T1000 (cell line): ENCODE results near the gene GREB1L.
"Not testable (repeated sequence)": the region's sequence is repeated elsewhere in the genome, so short reads cannot be mapped to it uniquely, and the experiment has no call there.

Experiments
- DNase-seq: peaks from one replicate; lab custom pipeline; 2025; ENCODE audit warnings: mixed read lengths; lab: John Stamatoyannopoulos, UW

The GREB1L gene

DNA sequence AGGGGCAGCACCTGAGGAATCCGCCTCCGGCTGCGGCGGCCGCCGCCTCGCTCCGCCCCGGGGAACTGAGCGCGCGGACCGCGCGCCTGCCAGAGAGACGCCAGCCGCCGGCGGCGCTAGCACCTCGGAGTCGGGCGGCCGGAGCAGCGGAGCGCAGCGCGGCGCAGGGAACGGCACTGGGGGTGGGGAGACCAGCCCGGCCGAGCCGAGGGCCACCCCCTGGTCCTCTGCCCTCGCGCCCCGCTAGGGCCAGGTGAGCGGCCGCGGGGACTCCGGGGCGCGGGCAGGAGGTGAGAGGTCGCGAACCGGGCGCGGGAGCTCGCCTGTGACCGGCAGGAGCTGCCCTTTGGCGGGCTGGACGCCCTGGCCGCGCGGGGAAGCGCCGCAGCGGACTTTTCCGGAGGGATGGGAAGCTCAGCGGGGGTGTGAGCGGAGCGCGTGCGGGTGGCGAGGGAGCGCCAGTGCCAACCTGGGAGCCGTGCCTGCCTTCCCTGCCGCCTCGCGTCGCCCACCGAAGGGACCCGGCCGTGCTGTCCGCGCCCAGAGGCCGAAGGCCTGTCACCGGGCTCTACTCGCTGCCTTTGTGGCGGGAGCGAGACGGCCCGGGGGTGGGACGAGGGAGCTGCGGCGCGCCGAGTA lies at the start of gene GREB1L:
GREB1L (plus strand) TSS at position 92 of the 639 bp plus-strand sequence. CDS start 141,287 bp downstream, outside the sequence.
- DNase-seq, result peak; percentile 47

DNA sequence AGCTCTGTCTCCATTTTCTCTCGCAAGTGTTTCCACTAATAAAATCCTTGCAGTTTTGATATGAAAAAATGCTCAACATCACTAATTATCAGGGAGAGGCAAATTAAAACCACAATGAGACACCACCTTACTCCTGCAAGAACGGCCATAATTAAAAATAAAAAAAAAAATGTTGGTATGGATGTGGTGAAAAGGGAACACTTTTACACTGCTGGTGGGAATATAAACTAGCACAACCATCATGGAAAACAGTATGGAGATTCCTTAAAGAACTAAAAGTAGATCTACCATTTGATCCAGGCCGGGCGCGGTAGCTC lies 49.8 kb upstream of the GREB1L start:
- DNase-seq, result no peak

DNA sequence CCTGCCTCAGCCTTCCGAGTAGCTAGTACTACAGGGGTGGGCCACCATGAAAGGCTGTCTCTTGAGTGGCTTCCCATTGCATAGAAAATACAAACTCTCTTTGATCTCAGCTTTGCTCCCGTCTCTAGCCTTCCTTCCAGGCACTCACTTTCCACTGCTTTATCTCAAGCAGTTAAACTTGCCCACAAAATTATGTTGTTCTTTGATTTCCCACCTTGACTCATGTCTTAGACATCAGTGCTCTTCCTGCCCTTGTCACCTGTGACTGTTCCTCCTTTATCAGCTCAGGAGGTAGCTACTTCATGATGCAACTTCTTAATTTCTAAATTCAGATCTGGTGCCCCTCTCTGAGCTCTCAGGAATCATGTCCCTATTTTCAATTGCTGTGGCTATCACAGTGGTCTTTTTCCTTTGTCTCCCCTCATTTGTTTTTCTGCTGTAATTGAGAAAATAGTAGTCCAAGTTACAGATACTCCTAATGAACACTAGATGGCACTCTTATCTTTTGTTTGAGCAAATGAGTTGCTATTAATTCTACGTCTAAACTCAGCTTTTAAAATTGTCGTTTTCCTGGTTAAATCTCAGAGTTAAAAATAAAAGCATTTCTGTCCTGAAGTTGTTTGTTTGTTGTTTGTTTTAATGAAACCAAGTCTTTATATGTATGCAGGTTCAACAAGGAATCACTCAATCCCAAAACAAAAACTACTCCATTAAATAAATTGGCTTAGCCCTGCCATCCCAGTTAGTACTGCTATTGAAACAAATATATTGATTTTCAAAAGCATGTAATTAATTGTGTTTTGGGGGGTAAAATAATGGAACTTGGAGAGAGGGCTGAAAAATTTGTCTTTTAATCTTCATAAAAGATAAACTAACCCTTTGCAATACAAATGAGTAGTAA lies 46.9 kb upstream of the GREB1L start:
- DNase-seq, result no peak

DNA sequence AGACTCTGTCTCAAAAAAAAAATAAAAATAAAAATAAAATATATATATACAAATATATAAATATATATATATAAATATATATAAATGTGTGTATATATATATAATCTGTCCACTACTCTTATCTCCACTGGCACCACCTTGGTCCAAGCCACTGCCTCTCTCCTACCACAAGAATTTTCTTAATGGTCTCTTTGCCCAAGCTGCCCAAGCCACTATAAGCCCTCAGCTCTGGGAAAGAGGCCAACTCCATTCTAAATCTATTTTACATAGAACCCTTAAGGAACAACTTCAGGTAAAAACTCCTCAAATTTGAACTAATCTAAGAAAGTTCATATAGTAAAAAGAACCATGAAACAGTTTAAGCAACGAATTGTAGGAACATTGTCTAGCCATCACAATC lies 45.6 kb upstream of the GREB1L start:
- DNase-seq, result no peak

DNA sequence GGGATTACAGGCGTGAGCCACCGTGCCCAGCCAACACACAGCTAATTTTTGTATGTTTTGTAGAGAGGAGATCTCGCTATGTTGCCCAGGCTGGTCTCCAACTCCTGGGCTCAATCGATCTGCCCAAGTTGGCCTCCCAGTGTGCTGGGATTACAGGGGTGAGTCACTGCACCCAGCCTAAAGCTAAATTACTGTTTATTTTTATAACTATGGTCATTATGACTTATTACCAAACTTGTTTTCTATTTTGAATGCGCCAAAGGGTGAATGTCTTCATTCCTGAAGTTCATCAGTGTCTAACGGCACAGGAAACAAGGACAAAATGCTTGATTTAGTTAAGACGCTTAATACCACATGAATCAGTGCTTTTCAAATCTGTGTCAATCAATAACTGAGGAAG lies 38.9 kb upstream of the GREB1L start:
- DNase-seq, result no peak

DNA sequence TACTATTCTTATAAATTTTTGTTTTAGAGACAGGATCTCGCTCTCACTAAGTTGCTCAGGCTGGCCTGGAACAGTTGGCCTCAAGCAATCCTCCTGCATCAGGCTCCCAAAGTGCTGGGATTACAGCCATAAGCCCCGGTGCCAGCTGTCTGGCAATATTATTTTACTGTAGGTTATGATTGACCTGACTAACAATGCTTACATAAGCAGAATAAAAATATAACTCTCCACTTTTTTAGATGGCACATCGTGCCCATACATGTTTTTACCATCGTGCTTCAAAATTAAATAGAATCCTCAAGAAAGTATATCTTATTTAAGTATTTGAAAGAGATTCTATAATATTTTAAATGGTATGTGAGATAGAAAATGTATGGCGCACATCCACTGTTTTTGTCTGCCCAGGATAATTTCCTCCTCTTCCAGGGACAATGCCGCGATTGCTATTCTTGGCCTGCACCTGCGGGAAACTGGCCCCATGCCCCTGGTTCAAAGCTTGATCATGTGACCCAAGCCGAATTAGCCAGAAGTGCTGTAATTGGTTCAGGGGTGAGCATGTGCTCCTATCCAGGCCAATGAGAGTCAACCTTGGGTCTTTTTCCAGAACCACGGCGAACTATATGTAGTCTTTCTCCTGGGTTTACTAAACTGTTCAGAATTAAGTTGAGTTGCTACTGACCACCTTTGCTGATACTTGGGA lies 38.3 kb upstream of the GREB1L start:
- DNase-seq, result no peak

DNA sequence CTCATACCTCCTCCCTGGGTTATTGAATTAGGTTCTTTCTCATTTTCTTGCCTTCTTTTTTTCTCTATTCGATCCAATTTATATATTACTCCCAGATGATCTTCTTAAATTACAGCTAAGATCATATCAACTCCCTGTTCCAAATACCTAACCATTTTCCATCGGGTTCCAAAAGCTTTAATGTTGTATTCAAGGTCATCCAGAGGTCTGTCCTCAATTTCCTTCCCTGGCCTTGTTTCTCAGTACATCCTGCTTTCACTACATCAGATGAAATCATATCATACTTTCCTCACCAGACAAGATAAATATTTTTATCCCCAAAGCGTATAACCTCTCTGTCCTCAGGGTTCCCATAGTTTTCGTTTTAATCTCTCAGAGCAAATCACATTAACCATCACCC lies 36.3 kb upstream of the GREB1L start:
- DNase-seq, result no peak

DNA sequence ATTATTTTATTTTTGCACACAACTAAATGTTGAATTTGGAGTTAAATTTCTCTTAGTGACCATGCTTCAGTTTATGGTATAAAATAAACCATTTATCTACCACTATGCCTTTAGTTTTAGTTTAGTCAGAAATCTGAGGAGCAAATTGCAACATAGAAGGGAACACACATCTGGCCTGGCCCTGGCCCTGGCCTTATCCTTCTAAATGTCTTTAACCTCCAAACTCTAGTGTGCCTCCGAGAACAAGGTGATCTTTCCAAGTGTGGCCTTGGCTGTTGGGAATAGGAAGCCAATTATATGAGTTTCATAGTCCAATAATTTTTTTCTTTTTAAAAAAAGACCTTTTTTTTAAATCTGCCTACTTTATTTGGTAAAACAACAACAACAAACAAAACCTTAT lies 31.8 kb upstream of the GREB1L start:
- no peak for DNase-seq

GRCh38 chr18:21210784-21211183 lies 31.2 kb upstream of the GREB1L start:
- no peak for DNase-seq

DNA sequence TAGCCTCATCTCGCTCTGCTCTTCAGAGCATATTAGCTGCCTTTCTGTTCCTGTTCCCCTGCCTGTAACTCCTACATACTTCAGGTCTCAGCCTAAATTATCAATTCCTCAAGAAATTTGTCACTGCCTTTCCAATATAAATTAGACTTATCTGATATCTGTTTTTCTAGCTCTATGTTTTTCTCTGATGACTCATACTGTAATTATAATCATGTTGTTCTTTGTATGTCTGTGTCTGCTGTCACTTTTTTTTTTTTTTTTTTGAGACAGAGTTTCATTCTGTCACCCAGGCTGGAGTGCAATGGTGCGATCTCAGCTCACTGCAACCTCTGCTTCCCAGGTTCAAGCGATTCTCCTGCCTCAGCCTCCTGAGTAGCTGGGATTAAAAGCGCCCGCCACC lies 27.6 kb upstream of the GREB1L start:
- not testable (repeated sequence) for DNase-seq

DNA sequence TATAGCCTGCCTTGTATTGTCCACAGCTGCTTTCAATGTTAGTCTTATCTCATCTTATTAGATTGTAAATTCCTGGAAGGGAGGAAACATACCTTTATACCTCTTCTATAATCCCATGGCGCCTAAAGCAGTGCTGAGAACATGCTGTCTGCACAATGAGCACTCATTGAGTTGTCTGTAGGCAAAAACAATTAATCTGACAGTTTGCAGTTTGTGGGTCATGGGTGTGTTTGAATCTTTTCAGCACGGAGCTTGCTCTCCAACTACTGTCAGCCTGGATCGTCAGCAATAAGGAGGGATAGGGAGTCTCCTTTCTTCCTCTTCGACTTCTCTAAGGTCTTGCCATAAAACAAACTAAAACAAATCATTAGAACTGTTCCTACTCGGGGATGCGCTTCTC lies 26.5 kb upstream of the GREB1L start:
- DNase-seq, result no peak

DNA sequence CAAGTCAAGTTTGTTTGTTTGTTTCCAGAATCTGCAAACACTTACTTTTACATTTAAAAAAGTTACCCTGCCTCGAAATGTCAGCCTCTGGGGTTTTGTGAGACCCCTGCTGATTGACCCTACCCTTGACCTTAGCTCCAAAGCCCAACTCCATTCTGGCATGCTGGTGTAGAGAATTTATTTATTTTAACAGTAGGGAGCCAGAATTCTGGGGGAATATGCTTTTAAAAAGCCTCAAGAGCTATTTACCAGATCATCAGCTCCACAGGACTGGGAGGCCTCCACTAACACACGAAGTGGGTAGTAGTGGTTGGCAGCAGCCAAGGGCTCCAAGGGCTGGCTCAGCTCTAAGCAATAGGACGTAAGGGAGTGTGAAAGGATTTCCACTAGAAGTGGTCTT lies 23.2 kb upstream of the GREB1L start:
- no peak for DNase-seq

- DNase-seq, result no peak
These were observed 11.6 kb upstream of the GREB1L start for GRCh38 chr18:21230436-21230835.

DNA sequence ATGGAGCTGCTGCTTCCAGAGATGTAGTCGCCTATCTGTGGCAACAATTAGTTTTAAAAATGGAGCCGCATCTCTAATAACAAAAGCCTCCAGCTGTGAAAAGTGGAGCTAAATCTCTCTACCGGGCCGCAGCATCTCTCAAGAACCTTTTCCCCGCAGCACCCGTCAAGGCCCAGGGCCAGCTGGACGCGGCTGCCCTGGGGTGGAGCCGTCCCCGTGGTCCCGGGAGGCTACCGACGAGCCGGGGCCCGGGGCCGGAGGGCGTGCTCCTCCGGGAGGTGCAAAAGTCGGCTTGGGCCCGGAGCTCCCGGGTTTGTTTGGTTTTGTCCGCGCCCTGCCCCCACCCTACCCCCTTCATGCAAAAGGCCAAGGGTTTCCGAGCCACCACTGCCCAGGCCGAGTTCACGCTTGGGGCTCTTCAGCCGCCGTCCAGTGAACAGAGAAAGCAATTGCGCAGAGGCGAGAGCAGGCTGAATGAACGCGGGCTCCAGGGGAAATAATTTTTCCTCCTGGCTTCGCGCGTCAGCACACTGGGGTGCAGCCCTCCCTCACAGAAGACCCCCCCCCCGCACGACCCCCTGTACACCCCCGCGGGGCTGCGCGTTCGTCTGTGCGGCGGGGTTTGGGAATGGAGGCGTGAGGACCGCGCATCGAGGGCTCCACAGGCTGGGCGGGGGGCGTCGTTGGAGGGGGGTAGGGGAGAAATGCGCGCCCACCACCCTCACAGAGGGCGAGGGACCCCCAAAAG lies 557 bp upstream of the GREB1L start:
- no peak for DNase-seq

GRCh38 chr18:21242780-21243401 lies 859 bp downstream of the GREB1L start:
- no peak for DNase-seq

DNA sequence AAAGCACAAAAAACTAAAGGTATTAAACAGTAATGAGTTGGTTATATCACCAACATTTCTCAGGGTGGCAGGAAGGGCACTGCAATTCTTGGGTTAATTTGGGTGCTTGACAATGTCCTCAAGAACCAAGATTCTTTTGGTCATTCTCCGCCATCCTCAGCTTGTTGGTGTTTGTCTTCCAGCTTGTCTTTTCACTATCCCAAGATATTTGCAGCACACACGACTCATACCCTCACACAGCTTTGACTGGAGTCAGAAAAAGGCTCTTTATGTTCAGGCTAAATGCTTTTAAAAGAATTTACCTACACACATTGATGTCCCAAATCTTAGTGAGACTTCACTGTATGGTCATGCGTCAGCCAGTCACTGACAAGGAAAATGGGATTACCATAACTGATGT lies 12.5 kb downstream of the GREB1L start:
- no peak for DNase-seq

DNA sequence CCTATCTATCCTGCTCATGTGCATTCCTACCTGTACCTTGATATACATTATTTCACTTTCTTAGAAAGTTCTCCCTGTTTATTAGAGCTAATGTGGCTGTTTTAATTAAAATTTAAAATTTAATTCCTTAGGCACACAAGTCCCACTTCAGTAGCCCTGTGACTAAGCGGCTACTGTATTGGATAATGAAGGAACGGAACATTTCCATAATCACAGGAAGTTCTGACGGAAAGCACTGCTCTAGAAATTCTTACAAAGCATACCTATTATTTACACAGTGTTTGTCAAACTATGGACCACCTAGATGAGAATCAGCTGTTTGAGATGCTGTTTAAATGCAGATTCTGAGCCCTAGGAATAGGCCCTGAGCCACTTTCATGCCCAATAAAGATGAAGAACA lies 13.2 kb downstream of the GREB1L start:
- DNase-seq, result no peak

DNA sequence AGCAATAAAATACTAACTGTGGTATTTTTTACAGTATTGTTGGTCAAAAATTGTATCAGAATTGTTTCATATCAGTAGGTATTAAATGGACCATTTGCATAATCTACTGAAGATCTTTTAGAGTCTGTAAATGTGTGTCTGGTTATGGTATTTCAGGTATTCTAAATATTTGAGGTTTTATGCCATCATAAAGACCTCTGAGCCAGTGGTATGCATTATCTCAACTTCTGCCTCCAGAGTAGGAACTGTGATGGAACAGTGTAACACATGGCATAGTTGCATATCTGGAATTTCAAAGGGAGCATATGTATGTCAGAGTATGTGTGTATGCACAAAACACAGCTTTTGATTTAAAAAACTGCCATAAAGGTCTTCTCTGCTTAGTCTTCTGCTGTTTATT lies 15.4 kb downstream of the GREB1L start:
- no peak for DNase-seq

- DNase-seq, result no peak
These were observed 18.6 kb downstream of the GREB1L start for GRCh38 chr18:21260621-21261020.

DNA sequence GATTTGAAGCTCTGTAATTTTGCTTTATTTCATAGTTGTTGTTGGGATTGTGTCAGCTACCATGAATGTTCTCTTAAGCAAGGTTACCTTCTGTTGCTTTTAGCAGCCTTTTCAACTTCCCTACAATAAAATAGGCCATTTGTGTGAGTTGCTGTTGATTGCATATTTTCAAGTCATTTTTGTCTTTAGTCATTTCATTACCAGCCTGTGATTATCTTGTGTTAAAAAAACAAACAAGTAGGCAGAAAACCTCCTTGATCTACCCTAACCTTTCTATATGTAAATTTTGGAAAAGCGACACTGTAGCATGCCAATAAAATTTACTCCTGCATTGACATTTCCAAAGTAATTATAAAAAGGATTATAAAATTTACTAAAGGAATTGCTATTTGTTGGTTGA lies 19.3 kb downstream of the GREB1L start:
- no peak for DNase-seq

- DNase-seq, result no peak
These were observed 20.2 kb downstream of the GREB1L start for GRCh38 chr18:21262244-21262643.

DNA sequence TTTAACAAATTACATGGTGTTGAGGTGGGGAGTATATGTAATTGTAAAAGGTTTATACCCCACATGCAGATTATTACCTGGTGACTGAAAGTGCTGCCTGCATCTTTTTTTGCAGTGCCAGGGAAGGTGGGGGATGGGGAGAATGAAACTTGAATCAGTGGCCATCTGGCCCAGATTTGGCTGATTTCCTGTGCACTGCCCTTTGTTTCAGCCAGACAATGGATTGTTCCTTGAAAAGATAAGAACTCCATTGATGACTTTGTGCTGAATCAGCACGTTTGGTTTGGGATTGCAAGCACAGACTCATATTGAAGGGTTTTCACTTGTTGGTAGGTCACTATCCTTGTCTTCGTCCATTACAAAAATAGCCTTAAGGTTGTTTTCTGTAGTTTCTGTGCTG lies 20.9 kb downstream of the GREB1L start:
- no peak for DNase-seq
